ENCODE data around the gene ARHGAP25. TPM values are rescaled to one million over a fixed set of nuclear protein-coding genes. Genes with fewer than 3 reads are reported as not detected.

Gene ARHGAP25
- total RNA-seq, 1 donor from 2014 or later, result 2.5 TPM

DNA sequence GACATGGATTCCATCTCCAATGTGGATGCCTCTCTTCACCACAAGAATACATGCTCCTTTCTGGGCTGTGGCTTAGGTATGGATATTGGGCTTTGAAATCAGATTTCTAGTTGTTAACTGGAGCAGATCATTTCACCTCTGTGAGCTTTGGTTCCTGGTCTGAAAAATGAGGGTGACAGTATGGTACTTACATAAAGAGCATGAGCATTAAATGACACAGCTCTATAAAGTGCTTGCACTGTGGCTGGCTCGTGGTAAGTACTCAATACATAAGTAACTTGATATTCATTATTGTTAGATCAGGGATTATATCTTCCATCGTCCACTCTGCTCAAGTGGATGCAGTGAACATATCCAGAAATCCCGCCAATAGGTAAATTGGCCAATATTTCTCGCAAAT is 33.4 kb downstream of the ARHGAP25 start:
- Mint-ChIP-seq H3K27me3 (ENCODE audit: low read depth) (no peaks in the 10 kb centered on the region), H3K4me3 (no peak overlapping the region), H3K9me3 (no peaks in the 10 kb centered on the region), H3K36me3 (ENCODE audit: low read depth) (no peaks in the 10 kb centered on the region), H3K4me1 (peaks cover 8% of the 10 kb centered on the region), H3K27ac (ENCODE audit: unreplicated experiment) (no peak overlapping the region)
- DNase-seq (ENCODE audit: low read depth, low spot score), result no peak
- TF ChIP-seq, protein P1, sequence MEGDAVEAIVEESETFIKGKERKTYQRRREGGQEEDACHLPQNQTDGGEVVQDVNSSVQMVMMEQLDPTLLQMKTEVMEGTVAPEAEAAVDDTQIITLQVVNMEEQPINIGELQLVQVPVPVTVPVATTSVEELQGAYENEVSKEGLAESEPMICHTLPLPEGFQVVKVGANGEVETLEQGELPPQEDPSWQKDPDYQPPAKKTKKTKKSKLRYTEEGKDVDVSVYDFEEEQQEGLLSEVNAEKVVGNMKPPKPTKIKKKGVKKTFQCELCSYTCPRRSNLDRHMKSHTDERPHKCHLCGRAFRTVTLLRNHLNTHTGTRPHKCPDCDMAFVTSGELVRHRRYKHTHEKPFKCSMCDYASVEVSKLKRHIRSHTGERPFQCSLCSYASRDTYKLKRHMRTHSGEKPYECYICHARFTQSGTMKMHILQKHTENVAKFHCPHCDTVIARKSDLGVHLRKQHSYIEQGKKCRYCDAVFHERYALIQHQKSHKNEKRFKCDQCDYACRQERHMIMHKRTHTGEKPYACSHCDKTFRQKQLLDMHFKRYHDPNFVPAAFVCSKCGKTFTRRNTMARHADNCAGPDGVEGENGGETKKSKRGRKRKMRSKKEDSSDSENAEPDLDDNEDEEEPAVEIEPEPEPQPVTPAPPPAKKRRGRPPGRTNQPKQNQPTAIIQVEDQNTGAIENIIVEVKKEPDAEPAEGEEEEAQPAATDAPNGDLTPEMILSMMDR (conservative IDR thresholded peaks at IDR 0.05), result no peak

DNA sequence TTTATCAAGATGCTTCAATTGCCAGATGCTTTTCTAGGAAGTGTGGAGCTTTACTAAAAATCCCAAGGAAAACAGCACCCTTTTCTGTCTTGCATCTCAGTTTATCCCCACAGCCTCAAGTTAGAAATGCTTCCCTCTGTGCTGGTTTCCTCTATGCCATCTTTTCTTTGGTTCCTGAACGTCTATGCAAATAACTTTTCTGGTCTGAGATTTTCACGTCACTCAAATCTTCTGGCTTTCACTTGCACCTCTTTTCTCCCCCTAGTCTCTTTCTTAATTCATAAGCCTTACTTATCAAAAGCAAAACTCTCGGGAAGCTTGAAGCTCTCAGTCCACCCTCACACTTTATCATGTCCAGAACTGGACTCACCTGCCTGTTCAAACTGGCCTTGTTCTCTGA is 33.9 kb downstream of the ARHGAP25 start:
- Mint-ChIP-seq H3K36me3 (ENCODE audit: low read depth) (no peaks in the 10 kb centered on the region), H3K9me3 (no peaks in the 10 kb centered on the region), H3K27ac (ENCODE audit: unreplicated experiment) (no peak overlapping the region), H3K27me3 (ENCODE audit: low read depth) (no peaks in the 10 kb centered on the region), H3K4me3 (no peak overlapping the region), H3K4me1 (peaks cover 8% of the 10 kb centered on the region)
- TF ChIP-seq, protein P1 (conservative IDR thresholded peaks at IDR 0.05), result no peak
- no peak for DNase-seq (ENCODE audit: low read depth, low spot score)

DNA sequence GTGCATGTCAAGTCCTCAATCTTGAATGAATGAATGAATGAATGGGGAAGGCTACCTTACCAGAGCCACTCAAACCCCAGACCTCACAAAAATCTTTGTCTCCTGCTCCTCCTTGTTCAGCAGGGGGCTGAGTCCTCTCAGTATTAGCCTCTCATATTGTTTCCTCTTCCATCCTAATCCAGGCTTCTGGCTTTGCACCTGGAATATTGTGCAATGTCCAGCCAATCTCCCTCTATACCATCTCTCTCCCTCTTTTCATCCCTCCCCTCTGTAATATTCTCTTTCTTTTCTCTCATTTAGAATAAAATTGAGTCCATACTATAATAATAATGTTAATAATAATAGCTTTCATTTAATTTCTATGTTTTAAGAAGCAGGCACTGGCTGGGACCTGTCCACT is 34.3 kb downstream of the ARHGAP25 start:
- no peak overlapping the region for H3K27ac Mint-ChIP-seq (ENCODE audit: unreplicated experiment)
- H3K9me3 Mint-ChIP-seq, result no peaks in the 10 kb centered on the region
- no peak overlapping the region for H3K4me3 Mint-ChIP-seq
- DNase-seq (ENCODE audit: low read depth, low spot score), result no peak
- TF ChIP-seq, protein P1 (conservative IDR thresholded peaks at IDR 0.05), result no peak
- no peaks in the 10 kb centered on the region for H3K27me3 Mint-ChIP-seq (ENCODE audit: low read depth)
- no peaks in the 10 kb centered on the region for H3K36me3 Mint-ChIP-seq (ENCODE audit: low read depth)
- H3K4me1 Mint-ChIP-seq, result peaks cover 8% of the 10 kb centered on the region

DNA sequence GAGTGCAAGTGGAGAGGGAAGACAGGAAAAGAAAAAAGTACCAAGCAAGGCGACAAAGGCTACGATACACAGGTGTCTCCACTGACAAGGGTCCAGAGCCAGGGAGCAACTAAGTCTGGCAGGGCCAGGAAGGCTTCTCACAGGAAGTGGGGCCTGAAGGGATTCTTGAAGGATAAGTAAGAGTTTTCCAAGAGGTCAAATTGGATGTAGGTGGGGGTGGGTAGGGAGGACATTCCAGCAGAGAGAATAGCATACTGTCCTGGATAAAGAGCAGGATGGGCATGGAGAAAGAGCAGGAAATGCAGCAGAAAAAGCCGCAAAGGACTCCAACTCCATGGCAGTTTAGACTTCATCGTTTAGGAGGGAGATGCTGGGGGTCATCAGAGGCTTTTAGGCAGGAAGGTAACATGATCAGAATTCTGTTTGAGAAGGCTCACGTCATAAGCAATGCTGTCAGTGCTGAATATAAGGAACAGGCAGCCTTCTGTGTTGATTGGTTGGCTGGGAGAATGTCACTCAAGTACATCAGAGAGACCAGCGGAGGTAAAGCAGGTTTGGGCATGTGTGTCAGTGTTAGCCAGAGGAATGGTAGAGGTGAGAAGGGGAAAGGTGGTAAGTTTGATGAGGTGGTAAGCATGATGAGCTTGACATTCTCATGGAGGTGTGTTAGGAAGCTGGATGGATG is 35.1 kb downstream of the ARHGAP25 start:
- Mint-ChIP-seq H3K27ac (ENCODE audit: unreplicated experiment) (no peak overlapping the region), H3K4me1 (peaks cover 8% of the 10 kb centered on the region)
- TF ChIP-seq, protein P1 (conservative IDR thresholded peaks at IDR 0.05), result no peak

DNA sequence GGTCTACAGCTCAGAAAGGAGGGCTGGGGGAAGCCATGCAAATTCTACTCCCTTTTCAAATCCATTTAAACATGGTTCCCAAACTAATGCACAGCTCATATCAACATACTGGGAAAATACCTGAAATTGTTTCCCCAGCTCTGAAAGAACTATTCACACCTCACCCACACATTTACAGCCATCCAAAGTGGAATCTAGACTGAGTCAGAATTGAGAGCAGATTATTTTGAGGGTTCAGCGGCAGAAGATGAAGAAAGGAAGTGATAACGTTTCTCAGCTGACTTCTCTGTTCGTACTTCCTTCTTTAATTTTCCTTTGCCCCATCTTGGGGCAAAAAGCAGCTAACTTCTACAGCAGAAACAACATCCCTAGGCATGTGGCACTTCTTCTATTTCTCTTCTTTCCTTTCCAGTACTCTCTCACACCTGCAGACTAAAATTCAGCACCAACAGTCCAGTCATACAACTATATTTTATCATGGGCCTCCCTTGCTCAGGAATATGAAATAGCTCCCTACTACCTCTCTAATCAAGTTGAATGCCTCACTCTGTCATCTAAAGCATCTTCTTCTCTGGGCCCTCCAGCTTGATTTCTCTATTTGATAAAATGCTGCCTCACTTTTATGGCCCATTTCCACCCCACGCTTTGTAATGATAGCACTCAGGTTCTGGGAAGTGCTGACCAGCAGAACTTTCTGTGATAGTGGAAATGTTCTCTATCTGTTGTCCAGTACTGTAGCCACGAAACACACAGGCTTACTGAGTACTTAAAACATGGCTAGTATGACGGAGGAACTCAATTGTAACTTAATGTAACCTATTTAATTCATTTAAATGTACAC is 35.9 kb downstream of the ARHGAP25 start:
- no peak overlapping the region for H3K27ac Mint-ChIP-seq (ENCODE audit: unreplicated experiment)
- no peaks in the 10 kb centered on the region for H3K27me3 Mint-ChIP-seq (ENCODE audit: low read depth)
- H3K4me3 Mint-ChIP-seq, result no peak overlapping the region
- peaks cover 8% of the 10 kb centered on the region for H3K4me1 Mint-ChIP-seq
- no peaks in the 10 kb centered on the region for H3K36me3 Mint-ChIP-seq (ENCODE audit: low read depth)
- no peaks in the 10 kb centered on the region for H3K9me3 Mint-ChIP-seq
- DNase-seq (ENCODE audit: low read depth, low spot score), result no peak
- TF ChIP-seq, protein P1 (conservative IDR thresholded peaks at IDR 0.05), result no peak

More for the DNA sequence above, 35.1 kb downstream of the ARHGAP25 start:
- Mint-ChIP-seq H3K36me3 (ENCODE audit: low read depth) (no peaks in the 10 kb centered on the region), H3K27me3 (ENCODE audit: low read depth) (no peaks in the 10 kb centered on the region), H3K9me3 (no peaks in the 10 kb centered on the region), H3K4me3 (no peak overlapping the region)
- no peak for DNase-seq (ENCODE audit: low read depth, low spot score)

Data from neural crest cell (in vitro differentiated cells).